Right hindlimb (tissue), 1 donor: ENCODE measurements around the gene TOP3A.

Experiments
- DNase-seq: peaks from one replicate; pipeline ENCODE4 v3.0.0-alpha.2; 2018

TOP3A gene

DNA sequence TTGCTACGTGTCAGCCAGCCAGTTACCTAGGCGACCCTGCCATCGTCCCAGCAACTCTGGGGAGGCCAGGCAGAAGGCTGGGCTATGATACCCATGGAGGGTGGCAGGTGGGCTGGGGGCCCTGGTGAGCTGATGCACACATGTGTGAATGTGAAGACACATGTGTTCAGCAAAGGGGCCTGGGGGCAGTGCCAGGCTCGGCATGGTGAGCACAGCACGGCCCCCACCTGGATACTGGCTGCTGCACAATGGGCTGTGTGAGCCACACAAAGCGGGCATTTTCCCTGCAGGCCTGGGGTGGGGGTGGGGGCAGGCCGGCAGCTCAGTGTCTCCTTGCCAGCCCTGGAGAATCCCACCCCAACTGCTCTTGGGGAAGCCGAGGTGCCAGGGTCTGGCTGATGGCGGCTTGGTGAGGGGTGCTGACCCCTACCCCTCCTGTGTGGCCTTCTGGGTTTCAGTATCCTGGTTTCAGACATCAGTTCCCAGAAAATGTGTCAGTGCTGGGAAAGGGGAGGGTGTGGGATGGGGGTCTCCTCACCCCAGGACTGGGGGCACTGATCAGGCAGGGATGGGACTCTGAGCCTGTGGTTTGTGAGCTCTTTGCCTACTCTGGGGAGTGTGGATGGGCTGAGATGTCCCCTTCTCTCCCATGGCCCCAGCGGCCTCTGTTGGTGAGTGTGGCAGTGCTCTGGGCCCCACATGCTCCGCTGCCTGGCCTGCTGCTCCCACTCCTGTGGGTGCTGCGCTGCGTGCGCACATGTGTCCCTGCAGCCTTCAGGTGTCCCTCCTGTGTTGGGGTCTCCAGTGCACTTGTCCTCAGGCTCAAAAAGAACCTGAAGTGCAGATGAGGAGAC, 84.3 kb downstream of the TOP3A start:
- DNase-seq, result no peak

DNA sequence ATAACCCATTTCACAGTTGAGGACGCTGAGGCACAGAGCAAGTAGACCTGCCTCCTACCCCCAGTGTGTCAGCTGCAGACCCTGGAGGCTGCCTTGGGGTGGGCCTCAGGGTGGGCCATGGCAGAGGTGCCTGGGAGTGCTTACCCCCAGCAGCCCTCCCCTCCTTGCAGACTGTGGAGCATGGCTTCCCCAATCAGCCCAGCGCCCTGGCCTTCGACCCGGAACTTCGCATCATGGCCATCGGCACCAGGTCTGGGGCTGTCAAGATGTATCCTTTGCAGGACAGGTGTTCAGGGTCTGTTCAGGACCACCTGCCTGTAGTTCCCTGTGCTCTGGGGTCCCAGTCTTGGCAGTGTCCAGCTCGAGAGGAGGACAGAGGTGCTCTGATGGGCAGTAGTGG, 85.0 kb downstream of the TOP3A start:
- DNase-seq, result no peak

DNA sequence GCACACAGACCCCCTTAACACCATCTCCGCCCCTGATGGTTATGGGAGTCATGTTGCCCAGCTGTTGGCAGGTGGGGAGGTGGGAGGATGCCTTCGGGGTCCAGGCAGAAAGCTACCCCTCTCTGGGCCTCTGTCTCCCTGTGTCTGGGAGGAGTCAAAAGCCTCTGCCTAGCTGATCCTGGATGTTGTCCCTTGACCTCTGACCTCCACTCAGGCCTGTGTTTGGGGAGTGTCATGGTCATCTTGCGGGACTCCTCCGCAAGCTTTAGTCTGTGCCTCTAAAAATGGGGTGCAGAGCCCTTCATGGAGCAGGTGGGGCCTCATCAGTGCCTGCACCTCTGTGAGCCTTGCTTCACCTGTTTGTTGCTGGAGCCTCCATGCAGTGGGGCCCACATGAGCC, 85.5 kb downstream of the TOP3A start:
- no peak for DNase-seq

DNA sequence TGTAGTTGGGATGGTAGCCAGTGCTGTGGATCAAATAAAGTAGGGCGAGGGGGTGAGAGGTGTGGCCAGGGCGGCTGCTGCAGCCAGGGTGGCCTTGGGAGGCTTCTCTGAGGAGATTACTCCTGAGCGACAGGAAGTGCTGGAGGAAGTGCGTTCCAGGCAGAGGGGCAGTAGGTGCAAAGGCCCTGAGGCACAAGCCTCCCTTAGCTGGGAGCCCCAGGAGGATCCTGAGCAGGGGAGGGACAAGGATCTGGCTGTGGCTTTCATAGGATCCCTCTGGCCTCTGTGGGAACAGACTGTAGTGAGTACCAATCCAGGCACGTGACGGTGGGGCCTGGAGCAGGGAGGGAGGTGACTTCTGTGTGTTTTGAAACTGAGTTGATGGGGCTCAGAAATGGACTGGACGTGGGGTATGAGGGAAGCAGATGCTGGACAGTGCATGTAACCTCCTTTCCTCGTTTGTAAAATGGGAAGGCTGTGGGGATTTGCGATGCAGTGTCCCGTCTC, 86.6 kb downstream of the TOP3A start:
- no peak for DNase-seq

DNA sequence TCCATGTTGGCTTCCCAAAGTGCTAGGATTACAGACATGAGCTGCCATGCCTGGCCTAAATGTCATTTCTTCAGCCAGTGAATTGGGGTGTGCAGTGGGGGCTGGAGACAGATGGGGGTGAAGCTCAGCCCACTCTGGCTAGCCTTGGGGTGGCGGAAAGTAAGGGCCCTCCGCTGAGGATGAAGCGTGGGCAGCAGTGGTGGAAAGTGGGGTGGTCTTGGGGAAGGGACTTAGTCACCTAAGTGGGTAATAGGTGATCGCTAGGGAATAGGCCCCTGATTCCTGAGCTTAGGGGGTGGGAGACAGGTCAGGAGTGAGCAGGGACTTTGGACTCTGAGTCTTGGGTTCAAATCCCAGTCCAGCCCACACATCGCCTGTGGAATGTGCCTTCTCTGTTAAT, 87.2 kb downstream of the TOP3A start:
- DNase-seq, result no peak

DNA sequence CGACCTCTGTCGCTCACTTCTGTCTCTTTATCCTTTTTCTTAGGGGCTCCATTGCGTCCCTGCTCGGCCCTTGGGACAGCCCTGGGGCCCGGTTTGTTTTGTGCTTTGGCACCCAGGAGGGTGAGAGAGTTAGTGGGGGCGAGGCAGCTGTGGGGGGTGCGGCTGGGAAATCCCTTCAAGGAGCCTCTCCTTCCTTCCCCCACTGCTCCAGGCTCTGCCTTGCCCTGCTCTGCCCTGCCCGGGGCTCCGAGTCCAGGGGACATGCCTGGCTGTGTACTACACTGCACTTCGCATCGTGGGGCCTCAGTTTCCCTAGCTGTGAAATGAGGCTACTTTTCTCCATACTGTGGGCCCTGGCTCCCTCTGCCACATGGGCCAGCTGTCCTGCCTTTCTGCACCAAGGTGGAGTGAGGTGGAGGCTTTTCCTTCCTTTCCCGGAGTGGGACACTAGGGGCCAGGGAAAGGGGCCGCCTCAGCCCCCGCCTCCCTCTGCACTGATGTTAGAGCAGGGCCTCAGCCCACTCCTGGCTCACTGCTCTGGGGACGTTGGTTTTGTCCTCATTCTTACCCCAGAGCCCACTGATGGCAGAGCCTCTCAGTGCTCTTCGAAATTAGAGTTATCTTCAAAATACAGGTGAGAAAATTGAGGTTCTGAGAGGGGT, 88.4 kb downstream of the TOP3A start:
- DNase-seq, result no peak

DNA sequence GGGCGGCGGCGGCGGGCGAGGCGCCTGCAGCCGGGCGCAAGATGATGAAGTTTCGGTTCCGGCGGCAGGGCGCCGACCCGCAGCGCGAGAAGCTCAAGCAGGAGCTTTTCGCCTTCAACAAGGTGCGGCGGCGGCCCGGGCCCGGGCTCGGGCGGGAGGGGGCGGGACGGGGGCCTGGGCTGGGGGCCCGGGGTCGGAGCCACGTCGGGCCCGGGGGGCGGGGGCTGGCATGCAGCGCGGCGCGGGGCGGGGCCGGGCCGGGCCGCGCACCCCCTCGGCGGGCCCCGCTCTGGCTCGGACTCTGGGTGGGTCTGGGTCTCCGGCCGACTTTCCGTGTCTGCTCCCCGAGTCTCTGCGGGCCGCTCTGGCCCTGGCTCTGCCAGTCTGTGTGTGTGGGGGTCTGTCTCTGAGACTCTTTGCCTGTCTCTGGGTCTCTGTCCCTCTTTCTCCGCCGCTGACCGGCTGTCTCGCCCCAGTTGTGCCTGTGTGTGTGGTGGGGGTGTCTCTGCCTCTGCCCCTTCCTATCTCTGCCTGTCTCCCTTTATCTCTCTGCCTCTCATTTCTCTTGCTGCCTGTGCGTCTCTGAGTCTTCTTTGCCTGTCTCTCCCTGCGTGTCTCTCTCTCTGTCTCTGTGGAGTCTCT, 89.0 kb downstream of the TOP3A start:
- DNase-seq, result peak; percentile 79

DNA sequence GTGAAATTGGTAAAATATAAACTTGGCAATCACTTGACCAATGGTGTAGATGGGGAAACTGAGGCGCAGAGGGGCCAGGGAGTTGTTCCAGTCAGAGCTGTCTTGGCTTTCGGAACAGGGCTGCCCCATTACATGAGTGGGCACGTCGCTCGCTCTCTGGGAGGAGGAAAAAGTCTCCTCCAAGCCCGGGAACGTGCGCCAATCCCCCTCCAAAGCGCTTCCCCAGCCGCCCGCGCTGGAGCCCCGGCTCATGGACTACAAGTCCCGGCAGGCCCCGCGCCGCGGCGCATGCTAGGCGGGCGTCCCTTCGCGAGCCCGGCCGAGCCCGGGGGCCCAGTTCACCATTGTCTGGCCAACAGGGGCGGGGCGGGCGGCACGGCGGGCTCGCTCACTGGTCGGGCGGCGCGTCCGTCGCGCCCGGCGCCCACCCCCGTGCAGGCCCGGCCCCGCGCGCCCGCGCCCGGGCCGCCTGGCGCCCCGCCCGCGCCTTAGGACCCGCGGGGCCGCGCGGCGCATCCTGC, 89.6 kb downstream of the TOP3A start, which contains the start of gene LLGL1:
Gene LLGL1 (plus strand): TSS at position 515 of the 521 bp plus-strand sequence. CDS start 48 bp downstream, outside the sequence.
- peak; percentile 98 for DNase-seq

DNA sequence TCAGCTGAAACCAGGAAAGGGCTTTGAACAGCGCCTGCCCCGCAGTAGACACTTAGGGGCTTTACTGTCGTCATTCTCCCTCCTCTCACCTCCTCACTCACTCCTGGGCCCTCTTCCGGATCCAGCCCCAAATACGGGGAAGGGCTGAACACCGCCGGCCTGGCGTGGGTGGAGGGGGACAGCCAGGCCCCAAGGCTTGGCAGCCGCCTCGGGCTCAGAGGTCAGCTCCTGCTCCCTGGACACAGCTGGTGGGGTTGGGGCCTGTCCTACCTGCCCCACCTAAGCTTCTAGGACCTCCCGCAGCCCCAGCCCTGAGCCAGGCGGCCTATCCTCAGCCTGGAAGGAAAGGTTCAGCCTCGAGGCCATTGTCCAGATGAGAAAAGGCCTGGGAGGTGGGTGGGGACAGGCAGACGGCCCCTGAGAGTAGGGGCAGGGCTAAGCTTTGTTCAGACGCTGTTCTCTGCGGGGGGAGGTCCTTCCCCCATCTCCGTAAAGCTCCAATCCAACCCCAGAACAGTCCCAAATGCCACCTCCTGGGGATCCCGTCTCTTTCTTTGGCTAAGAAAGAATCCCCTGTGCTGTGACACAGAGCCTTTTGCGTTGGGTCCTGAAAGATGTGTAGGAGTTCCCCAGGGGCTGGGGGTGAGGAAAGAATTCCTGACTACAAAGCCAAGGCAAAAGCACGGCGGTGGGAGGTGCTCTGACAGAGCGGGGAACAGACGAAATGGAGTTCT, 90.2 kb downstream of the TOP3A start:
- peak; percentile 81 for DNase-seq

DNA sequence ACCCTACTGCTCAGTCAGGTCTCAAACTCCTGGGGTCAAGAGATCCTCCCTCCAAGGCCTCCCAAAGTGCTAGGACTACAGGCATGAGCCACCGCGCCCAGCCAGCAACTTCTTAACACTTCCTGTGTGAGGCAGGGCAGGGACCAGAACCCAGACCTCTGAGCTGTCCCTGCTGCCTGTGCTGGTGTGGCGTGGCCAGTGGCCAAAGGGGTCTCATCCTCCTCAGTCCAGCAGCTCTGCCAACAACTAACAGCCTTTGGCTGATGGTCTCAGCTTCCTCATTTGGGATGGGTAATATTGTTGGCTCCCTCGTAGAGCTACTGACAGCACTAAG, 90.8 kb downstream of the TOP3A start:
- DNase-seq, result no peak
